GM18526 (cell line): ENCODE measurements around the gene ELMOD1.

Experiments
- POLR2A ChIP-seq: IDR thresholded peaks from 3 replicates; pipeline ENCODE4 v1.6.1; 2011; ENCODE audit not compliant: insufficient read length; ENCODE audit errors: extremely low read depth

Gene ELMOD1

GRCh38 chr11:107619926-107620325 lies 29.0 kb downstream of the ELMOD1 start:
- no peak for TF ChIP-seq POLR2A

- TF ChIP-seq POLR2A, result no peak
Measured at GRCh38 chr11:107621081-107621480, 30.1 kb downstream of the ELMOD1 start.

- TF ChIP-seq POLR2A, result no peak
Measured at GRCh38 chr11:107623183-107623582, 32.2 kb downstream of the ELMOD1 start.

GRCh38 chr11:107624983-107625684 lies 34.2 kb downstream of the ELMOD1 start:
- TF ChIP-seq POLR2A, result no peak

- no peak for TF ChIP-seq POLR2A
Measured at GRCh38 chr11:107625685-107625989, 34.7 kb downstream of the ELMOD1 start.

- TF ChIP-seq POLR2A, result no peak
Measured at GRCh38 chr11:107631043-107631442, 40.1 kb downstream of the ELMOD1 start.

- no peak for TF ChIP-seq POLR2A
Measured at GRCh38 chr11:107631931-107632330, 41.0 kb downstream of the ELMOD1 start.

GRCh38 chr11:107646783-107647182 lies 55.8 kb downstream of the ELMOD1 start:
- no peak for TF ChIP-seq POLR2A

- no peak for TF ChIP-seq POLR2A
Measured at GRCh38 chr11:107648242-107648641, 57.3 kb downstream of the ELMOD1 start.

- TF ChIP-seq POLR2A, result no peak
Measured at GRCh38 chr11:107651672-107652071, 60.7 kb downstream of the ELMOD1 start.

GRCh38 chr11:107653076-107653475 lies 62.1 kb downstream of the ELMOD1 start:
- TF ChIP-seq POLR2A, result no peak

- no peak for TF ChIP-seq POLR2A
Measured at GRCh38 chr11:107655602-107656001, 64.7 kb downstream of the ELMOD1 start.

- TF ChIP-seq POLR2A, result no peak
Measured at GRCh38 chr11:107659310-107659709, 68.4 kb downstream of the ELMOD1 start.

- no peak for TF ChIP-seq POLR2A
Measured at GRCh38 chr11:107660066-107660465, 69.1 kb downstream of the ELMOD1 start.

- TF ChIP-seq POLR2A, result no peak
Measured at GRCh38 chr11:107661656-107662055, 70.7 kb downstream of the ELMOD1 start.

- no peak for TF ChIP-seq POLR2A
Measured at GRCh38 chr11:107665018-107665417, 74.1 kb downstream of the ELMOD1 start.

- TF ChIP-seq POLR2A, result no peak
Measured at GRCh38 chr11:107666911-107667613, 76.1 kb downstream of the ELMOD1 start.

- no peak for TF ChIP-seq POLR2A
Measured at GRCh38 chr11:107669191-107669740, 78.3 kb downstream of the ELMOD1 start.
